ENCODE results near the gene KIAA1958.

The KIAA1958 gene

GRCh38 chr9:112486221-112487007 is at the start of gene KIAA1958:
Gene KIAA1958, plus strand, starts transcription at chr9:112486827. Its CDS starts 87,254 bp downstream, at chr9:112574081.
- peak; percentile 86 for DNase-seq

DNA sequence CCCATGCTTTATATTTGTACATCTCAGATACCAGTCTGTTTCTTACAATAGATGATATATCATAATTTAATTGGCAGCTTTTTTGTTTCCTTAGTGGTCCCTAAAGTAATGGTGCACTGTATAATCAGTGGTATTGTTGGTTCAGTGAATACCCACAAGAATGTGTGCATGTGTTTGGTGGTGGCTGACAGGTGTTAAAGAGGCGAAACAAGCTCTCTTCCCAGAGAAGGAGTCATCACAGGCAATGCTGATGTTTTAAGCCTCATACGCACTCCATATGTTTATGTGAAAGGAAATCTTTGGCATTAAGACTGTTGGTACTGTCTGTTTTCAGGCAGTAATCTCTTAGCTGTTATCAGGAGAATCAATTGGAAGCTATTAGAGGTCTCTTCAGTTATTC is 49.2 kb upstream of the KIAA1958 start:
- DNase-seq = no peak

DNA sequence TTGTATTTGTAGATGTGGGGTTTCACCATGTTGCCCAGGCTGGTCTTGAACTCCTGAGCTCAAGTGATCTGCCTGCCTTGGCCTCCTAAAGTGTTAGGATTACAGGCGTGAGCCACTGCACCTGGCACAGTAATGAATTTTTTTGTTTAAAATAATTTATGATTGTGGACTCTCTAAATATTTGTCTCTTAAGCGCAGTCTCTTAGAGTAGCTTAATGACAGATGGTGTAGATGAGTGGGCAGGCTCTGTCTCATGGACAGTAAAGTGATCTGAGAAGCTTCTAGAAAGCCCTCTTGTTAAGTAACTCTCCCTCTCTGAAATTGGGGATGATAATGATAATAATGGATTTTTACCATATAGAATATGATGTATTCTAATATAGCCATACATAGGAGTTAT is 47.5 kb upstream of the KIAA1958 start:
- DNase-seq = no peak

DNA sequence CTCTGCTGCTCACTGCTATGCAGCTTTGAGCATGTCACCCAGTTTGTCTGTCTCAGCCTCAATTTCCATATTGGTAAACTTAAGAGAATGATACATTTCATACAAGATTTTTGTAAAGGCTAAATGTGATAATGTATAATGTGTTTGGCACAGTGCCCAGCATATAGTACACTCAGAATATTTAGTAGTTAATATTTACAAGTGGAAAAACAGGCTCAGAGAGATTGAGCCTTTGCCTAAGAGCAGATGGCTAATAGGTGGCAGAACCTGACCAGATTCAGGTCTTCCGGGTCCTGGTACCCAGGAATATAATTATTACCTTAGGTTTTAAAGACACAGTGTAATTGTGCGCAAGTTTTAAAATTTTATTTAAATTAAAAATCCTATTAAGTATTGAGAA is 46.8 kb upstream of the KIAA1958 start:
- DNase-seq = no peak

- DNase-seq = peak; percentile 26
Measured at GRCh38 chr9:112443200-112443599, 43.4 kb upstream of the KIAA1958 start.

- no peak for DNase-seq
Measured at GRCh38 chr9:112443636-112444035, 43.0 kb upstream of the KIAA1958 start.

DNA sequence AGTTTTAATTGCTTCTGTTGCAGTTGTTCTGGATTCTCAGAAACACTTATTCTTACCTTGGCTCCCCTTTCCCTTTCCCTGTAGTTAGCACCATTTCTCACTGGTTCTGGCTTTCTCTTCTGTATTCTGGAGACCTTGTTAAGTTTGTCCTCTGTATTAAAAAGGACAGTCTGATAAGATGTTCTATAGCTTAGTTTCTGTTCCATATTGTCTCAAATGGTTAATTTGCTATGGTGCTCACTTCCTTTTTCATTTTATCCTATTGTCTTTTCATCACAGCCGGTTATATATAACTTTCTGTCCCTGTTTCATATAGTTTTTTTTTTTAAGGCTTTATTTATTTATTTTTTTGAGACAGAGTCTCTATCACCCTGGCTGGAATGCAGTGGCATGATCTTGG is 41.4 kb upstream of the KIAA1958 start:
- no peak for DNase-seq

DNA sequence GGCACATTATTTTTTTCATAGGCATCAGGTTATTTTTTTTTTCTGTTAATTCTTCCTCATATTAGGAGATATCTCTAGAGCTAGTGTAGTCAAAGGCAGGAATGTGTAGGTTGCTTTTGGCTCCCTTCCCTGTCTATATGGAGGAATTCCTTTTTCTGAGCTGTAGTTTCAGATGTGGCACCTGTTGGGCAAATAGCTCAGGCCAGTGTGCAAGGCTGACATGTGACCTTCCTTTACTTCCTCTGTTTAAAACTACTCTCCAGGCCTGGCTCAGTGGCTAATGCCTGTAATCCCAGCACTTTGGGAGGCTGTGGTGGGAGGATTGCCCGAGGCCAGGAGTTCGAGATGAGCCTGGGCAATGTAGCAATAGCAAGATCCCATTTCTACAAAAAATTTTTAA is 40.5 kb upstream of the KIAA1958 start:
- no peak for DNase-seq

DNA sequence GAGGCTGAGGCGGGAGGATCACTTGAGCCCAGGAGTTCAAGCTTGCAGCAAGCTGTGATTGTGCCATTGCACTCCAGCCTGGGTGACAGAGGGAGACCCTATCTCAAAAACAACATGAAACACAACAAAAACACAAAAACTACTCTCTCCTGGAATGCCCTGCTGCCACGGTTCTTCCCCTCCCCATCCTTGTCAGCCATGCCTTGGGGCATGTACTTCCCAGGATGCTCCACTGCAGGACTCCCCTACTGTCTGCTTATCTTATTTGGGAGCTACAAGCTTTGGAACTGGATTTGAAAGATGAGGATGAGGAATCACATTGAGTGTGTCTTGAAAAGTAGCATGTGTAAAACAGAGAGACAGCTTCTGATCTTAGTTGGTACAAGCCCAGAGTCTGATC is 40.1 kb upstream of the KIAA1958 start:
- DNase-seq = no peak

DNA sequence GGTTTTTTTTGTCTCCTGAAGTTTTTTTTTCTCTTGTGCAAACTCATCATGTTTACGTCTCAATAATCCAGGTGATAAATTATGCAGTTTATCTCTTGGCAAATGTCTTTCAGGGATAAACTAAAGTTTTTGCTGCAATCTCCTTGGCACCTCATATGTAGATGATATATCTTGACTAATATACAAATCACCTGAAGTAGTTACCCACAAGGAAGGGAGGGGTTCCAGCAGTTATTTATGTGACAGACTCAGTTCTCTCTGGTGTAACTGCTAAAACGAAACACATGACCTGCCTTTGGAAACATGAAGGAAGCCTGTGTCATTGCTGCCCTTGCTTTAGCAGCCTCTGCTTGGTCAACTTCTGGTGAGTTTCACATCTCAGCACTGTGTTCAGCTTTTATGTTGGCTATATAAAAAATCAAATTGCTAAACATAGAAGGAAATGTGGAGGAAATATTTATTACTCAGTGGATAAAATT is 39.3 kb upstream of the KIAA1958 start:
- DNase-seq = peak; percentile 8

- DNase-seq = no peak
Measured at GRCh38 chr9:112462855-112463254, 23.8 kb upstream of the KIAA1958 start.

DNA sequence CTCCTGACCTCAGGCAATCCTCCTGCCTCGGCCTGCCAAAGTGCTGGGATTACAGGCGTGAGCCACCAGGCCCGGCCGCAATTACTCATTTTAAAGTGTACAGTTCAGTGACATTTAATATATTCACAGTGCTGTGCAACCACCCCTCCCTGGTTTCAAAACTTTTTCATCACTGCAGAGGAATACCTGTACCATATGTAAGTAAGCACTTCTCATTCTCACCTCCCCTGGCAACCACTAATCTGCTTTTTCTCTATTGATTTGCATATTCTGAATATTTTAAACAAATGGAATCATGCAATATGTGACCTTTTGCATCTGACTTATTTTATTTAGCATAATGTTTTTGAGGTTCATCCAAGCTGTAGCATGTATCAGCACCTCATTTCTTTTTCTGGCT is 21.3 kb upstream of the KIAA1958 start:
- no peak for DNase-seq

DNA sequence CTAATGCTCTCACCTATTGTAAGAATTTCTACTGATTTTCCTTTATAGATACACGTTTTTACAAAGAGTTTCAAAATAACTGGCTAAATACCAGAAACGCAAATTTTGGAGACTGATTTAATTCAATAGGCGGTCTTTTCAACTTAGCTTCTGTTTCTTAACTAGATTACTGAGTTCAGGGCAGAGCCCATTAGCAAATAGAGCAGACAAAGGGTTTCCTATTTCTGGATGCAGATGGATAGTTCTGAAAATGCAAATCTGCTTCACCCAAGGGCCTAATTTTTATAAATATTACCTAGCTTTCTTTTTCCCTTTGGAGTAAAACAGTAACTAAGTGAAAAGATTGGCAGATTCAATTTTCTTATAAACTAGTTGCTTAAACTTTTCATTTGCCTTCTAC is 13.6 kb upstream of the KIAA1958 start:
- no peak for DNase-seq

DNA sequence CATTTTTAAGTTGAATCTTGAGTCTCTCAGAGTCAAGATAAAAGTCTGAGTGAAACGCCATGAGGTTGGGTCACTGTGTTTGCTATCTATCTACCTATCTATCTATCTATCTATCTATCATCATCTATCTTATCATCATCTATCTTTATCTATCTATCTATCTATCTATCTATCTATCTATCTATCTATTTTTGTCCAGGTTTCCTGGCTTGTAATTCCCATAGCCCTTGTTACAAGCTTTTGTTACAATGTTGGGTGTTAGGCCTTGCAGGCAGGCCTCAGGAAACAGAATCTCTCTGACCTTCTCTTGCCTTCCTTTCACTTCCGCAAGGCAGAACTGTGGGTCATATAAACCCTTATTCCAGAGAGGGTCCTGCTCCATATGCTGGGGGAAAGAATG is 12.6 kb upstream of the KIAA1958 start:
- no peak for DNase-seq

- no peak for DNase-seq
Measured at GRCh38 chr9:112475318-112475717, 11.3 kb upstream of the KIAA1958 start.

DNA sequence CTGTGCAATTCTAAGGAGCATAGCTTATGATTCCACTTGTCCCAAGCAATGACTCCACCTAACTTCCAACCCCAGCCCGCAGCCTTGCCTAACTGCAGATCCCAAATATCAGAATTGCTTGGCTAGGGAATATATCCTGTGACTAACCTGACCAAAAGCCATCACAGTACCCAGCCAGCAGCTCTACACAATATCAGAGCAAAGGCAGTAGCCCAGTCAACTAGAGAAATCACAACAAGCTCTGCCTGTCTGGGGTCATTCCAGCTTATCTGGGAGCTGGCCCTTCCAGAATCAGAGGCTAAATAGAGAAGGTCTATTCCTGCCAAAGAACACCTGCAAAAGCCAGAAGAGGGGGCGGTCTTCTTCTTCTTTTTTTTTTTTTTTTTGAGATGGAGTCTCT is 9.3 kb upstream of the KIAA1958 start:
- no peak for DNase-seq

DNA sequence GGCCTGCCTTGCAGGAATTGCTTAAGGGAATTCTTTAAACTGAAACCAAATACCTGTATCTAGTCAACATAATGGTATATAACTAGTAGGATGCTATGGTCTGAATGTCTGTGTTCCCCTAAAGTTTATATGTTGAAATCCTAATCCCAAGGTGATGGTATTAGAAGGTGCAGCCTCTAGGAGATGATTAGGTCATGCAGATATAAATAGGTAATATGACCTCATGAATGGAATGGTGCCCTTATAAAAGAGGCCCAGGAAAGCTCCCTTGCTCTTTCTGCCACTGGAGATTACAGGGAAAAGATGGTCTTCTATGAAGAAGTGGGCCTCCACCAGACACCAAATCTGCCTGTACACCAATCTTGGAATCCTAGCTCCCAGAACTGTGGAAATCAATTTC is 7.4 kb upstream of the KIAA1958 start:
- no peak for DNase-seq

DNA sequence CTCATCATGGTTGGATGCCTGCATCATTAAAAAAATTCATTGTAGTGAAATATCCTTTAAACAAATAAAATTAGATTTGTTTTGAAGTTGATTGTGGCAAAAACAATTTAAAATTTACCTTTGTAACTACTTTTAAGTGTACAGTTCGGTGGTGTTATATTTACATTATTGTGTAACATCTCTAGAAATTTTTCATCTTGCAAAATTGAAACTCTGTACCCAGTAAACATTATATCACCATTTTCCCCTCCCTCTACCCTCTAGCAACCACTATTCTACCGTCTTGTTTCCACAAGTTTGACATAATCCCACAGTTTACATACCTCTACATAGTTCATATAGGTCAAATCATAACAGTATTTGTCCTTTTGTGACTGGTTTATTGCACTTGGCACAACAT is 2.0 kb upstream of the KIAA1958 start:
- no peak for DNase-seq

DNA sequence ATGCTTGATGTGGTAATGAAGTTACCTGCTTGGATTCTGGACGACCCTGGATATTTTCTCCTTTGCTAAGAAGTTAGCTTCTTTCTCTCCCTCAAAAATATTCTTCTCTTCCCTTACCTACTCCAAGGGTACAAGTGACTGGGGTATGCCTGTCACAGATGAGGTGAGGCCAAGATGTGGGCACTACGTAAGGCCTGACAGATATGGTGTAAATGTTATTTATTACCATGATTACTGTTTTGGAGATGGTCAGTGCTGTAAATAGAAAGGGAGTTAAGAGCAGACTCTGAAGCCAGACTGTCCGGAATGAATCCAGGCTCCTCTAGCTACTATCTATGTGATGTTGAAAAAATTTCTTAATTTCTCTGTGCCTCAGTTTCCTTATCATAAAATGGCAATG is 1.1 kb upstream of the KIAA1958 start:
- DNase-seq = no peak

- peak; percentile 65 for DNase-seq
Measured at GRCh38 chr9:112487008-112487798, 576 bp downstream of the KIAA1958 start.

DNA sequence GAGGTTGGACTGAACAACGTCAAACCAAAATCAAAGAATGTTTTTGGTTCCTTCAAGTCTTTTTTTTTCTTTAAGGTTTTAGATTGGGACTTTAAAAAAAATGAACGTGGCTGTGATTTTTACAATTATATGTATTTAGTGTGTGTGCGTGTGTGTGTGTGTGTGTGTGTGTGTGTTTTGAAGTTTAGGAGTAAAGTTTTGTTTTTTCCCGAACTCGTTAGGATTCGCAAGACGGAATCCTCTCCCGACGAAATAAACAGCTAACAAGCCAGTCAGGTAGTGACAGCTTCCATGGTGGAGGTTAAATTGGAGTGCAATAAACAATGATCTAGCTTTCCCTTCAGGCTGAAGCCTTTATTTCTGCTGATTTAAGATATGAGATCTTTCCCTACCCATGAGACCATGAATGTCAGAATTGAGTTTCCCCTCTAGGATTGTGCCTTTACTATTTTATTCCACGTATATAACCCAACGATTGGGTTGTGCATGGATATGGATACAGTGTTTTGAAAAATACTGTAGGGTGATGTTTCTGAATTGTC is 1.2 kb downstream of the KIAA1958 start:
- peak; percentile 10 for DNase-seq

GRCh38 chr9:112489039-112489546 is 2.5 kb downstream of the KIAA1958 start:
- DNase-seq = no peak

DNA sequence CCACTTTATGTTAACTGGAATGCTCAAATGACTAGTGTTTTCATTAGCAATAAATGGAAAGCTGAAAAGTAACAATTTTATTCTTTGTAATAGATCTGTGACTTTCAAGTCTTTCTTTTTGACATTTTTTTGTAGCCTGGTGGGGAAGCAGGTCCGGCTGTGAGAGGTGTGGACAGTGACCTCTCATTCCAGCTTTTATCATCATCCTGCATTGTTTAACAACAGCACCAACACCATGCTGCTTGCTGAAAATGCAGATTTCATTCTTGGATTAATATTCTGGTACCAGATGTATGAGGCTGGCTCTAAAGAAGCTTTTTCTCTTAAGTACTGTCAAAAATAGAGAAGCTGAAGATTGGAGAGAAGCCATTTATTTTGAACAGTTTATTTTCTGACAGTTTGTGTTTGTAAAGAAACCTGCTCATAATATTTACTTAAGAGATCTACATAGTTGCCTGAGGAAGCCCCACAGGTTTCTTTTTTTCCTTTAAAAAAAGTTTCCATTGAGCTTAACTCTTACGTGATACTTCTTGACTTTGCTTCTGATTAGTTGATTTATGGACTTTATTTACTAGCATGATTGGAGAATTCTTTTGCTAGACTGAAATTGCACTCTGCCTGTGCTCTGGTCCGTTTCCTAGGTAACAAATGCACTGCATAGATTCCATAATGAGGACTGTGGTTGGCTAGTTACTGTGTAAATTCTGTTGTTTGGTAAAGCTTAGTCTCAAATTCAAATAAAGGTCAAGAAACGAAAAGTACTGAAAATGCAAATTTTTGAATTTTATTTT is 3.4 kb downstream of the KIAA1958 start:
- no peak for DNase-seq
